ENCODE results near the gene CLOCK.

The CLOCK gene

DNA sequence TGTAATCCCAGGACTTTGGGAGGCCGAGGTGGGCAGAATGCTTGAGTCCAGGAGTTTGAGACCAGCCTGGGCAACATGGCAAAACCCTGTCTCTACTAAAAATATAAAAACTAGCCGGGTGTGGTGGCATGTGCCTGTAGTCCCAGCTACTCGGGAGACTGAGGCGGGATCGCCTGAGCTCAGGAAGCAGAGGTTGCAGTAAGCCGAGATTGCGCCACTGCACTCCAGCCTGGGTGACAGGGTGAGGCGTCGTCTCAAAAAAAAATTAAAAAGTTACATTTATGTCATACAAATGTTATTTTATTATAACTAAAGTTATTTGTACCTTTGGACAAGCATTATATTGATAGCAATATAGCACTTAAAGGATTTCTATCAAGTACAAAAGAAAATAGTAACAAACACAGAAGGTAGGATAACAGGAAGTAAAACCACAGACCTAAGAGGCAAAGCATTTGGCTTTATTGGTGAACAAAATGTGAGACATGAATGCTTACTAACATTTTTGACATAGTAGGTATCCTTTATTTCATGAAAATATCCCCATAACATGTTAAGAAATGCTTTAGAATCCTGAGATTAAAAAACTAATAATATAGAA, 99.5 kb downstream of the CLOCK start:
- H3K4me1 ChIP-seq (ENCODE audit: low read length): no peaks in the 10 kb centered on the region
- no peak overlapping the region for H3K4me2 ChIP-seq (ENCODE audit: low read length)

DNA sequence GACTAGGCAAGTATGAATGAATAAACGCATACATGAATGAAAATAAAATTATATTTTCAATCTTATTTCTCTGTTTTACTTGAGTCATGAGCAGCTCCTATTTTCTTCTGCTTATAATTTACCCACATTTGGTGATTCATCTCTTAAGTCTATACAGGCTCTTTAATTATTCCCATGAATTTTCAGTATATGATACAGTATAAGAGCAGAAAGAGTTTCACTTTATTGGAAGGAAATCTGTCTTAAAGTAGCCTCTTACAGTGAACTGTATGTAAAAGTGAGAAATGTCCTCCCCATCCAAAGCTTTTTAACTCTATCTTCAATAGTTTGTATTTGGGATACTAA, 100.2 kb downstream of the CLOCK start:
- no peaks in the 10 kb centered on the region for H3K9me3 ChIP-seq (ENCODE audit: insufficient read depth, low read length)
- H3K9ac ChIP-seq (ENCODE audit: low read length): no peak overlapping the region
- TF ChIP-seq EZH2phosphoT487 (IDR thresholded peaks at IDR 0.05; ENCODE audit: low read depth): no peak
- TF ChIP-seq, protein P1, sequence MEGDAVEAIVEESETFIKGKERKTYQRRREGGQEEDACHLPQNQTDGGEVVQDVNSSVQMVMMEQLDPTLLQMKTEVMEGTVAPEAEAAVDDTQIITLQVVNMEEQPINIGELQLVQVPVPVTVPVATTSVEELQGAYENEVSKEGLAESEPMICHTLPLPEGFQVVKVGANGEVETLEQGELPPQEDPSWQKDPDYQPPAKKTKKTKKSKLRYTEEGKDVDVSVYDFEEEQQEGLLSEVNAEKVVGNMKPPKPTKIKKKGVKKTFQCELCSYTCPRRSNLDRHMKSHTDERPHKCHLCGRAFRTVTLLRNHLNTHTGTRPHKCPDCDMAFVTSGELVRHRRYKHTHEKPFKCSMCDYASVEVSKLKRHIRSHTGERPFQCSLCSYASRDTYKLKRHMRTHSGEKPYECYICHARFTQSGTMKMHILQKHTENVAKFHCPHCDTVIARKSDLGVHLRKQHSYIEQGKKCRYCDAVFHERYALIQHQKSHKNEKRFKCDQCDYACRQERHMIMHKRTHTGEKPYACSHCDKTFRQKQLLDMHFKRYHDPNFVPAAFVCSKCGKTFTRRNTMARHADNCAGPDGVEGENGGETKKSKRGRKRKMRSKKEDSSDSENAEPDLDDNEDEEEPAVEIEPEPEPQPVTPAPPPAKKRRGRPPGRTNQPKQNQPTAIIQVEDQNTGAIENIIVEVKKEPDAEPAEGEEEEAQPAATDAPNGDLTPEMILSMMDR (IDR thresholded peaks at IDR 0.05; ENCODE audit: low read depth, low read length): no peak
- no peaks in the 10 kb centered on the region for H4K20me1 ChIP-seq (ENCODE audit: insufficient read depth, low read length)
- H3K27me3 ChIP-seq (ENCODE audit: low read depth, low read length): no peaks in the 10 kb centered on the region
- no peak overlapping the region for H3K27ac ChIP-seq (ENCODE audit: low read length)
- no peak overlapping the region for H2AFZ ChIP-seq (ENCODE audit: low read depth, low read length)
- H3K4me1 ChIP-seq (ENCODE audit: low read length): no peaks in the 10 kb centered on the region
- H3K36me3 ChIP-seq (replicated peaks; ENCODE audit: low read depth, low read length): peaks cover 33% of the 10 kb centered on the region
- H3K79me2 ChIP-seq (ENCODE audit: low read length): no peaks in the 10 kb centered on the region
- no peak overlapping the region for H3K4me2 ChIP-seq (ENCODE audit: low read length)
- H3K4me3 ChIP-seq (ENCODE audit: low read length): no peak overlapping the region

More for the DNA sequence above, 99.5 kb downstream of the CLOCK start:
- Histone ChIP-seq H3K79me2 (ENCODE audit: low read length) (no peaks in the 10 kb centered on the region), H3K9me3 (ENCODE audit: insufficient read depth, low read length) (no peaks in the 10 kb centered on the region), H2AFZ (ENCODE audit: low read depth, low read length) (no peak overlapping the region), H3K27ac (ENCODE audit: low read length) (no peak overlapping the region), H3K36me3 (replicated peaks; ENCODE audit: low read depth, low read length) (peaks cover 37% of the 10 kb centered on the region), H3K27me3 (ENCODE audit: low read depth, low read length) (no peaks in the 10 kb centered on the region), H3K4me3 (ENCODE audit: low read length) (no peak overlapping the region), H3K9ac (ENCODE audit: low read length) (no peak overlapping the region), H4K20me1 (ENCODE audit: insufficient read depth, low read length) (no peaks in the 10 kb centered on the region)
- TF ChIP-seq, protein P1 (IDR thresholded peaks at IDR 0.05; ENCODE audit: low read depth, low read length): no peak
- TF ChIP-seq EZH2phosphoT487 (IDR thresholded peaks at IDR 0.05; ENCODE audit: low read depth): no peak

DNA sequence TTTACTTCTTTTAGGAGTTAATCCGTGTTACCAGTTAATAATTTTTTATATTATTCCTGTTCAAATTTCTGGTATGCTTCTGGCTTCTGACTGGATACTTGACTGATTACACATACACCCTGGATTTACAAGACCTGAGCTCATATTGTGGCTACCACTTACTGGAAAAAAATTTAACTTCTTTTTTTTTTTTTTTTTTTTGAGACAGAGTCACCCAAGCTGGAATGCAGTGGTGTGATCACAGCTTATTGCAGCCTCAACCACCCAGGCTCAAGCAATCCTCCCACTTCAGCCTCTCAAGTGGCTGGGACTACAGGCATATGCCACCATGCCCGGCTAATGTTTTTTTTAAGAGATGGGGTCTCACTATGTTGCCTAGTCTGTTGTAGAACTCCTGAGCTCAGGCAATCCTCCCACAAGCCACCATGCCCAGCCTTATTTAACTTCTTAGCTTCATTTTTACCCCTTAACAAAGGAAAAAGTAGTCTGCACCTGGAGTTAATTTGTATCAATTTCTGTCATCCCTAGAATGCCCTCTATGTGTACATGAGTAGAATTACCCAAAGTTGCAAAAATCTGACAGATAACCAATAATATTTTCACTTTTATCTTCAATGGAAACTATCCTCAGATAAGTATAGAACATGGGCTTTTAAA, 100.7 kb downstream of the CLOCK start:
- Histone ChIP-seq H3K27ac (ENCODE audit: low read length) (no peak overlapping the region), H3K9me3 (ENCODE audit: insufficient read depth, low read length) (no peaks in the 10 kb centered on the region), H3K79me2 (ENCODE audit: low read length) (no peaks in the 10 kb centered on the region), H3K27me3 (ENCODE audit: low read depth, low read length) (no peaks in the 10 kb centered on the region), H3K36me3 (replicated peaks; ENCODE audit: low read depth, low read length) (peaks cover 29% of the 10 kb centered on the region), H3K4me1 (ENCODE audit: low read length) (no peaks in the 10 kb centered on the region), H3K4me3 (ENCODE audit: low read length) (no peak overlapping the region), H3K4me2 (ENCODE audit: low read length) (no peak overlapping the region), H3K9ac (ENCODE audit: low read length) (no peak overlapping the region), H2AFZ (ENCODE audit: low read depth, low read length) (no peak overlapping the region), H4K20me1 (ENCODE audit: insufficient read depth, low read length) (no peaks in the 10 kb centered on the region)
- TF ChIP-seq EZH2phosphoT487 (IDR thresholded peaks at IDR 0.05; ENCODE audit: low read depth): no peak
- TF ChIP-seq, protein P1 (IDR thresholded peaks at IDR 0.05; ENCODE audit: low read depth, low read length): no peak

DNA sequence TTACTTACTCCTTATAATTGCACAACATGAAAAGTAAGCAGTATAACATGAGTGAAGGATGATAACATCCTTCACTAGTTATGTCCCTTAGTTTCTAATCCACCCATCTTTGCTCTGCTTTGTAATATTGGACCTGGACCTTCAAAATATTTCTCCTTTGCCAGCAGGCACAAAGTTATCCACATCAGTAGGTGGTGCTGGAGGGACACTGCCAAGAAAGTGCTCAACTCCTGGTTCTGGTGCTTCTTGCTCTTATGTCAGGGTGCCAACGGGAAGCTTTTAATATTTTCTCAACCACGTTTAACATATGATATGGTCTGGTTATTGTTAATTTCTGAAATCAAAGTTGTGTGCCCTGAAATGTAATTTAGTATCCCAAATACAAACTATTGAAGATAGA, 101.9 kb downstream of the CLOCK start:
- Histone ChIP-seq H2AFZ (ENCODE audit: low read depth, low read length) (no peak overlapping the region), H3K27me3 (ENCODE audit: low read depth, low read length) (no peaks in the 10 kb centered on the region), H3K9ac (ENCODE audit: low read length) (no peak overlapping the region), H3K4me2 (ENCODE audit: low read length) (no peak overlapping the region), H3K79me2 (ENCODE audit: low read length) (no peaks in the 10 kb centered on the region), H3K9me3 (ENCODE audit: insufficient read depth, low read length) (no peaks in the 10 kb centered on the region), H3K36me3 (replicated peaks; ENCODE audit: low read depth, low read length) (peaks cover 29% of the 10 kb centered on the region), H3K4me3 (ENCODE audit: low read length) (no peak overlapping the region), H3K4me1 (ENCODE audit: low read length) (no peaks in the 10 kb centered on the region), H4K20me1 (ENCODE audit: insufficient read depth, low read length) (no peaks in the 10 kb centered on the region), H3K27ac (ENCODE audit: low read length) (no peak overlapping the region)
- TF ChIP-seq, protein P1 (IDR thresholded peaks at IDR 0.05; ENCODE audit: low read depth, low read length): peak; percentile 50
- no peak for TF ChIP-seq EZH2phosphoT487 (IDR thresholded peaks at IDR 0.05; ENCODE audit: low read depth)

All from OCI-LY3 (cell line).